Neuronal stem cell (in vitro differentiated cells): ENCODE data around the gene WDR35.

ENCODE experiments used
- DNase-seq: peaks from one replicate; pipeline ENCODE4 v3.0.0-alpha.2; 2013; ENCODE audit warnings: low spot score
- H2AFZ ChIP-seq: one replicate; pipeline ENCODE4 v1.6.1; 2013; ENCODE audit warnings: mild to moderate bottlenecking, low read length, inconsistent platforms
- H2AK5ac ChIP-seq: 2 replicates; pipeline ENCODE4 v1.6.1; 2013; ENCODE audit warnings: low read depth, mild to moderate bottlenecking, inconsistent platforms, low read length, moderate library complexity, mixed read lengths
- H2BK120ac ChIP-seq: 2 replicates; pipeline ENCODE4 v1.6.1; 2013; ENCODE audit warnings: low read depth, mild to moderate bottlenecking, inconsistent platforms, low read length, moderate library complexity, mixed read lengths
- H2BK12ac ChIP-seq: one replicate; pipeline ENCODE4 v1.6.1; 2013; ENCODE audit warnings: low read length, inconsistent platforms
- H2BK15ac ChIP-seq: 2 replicates; pipeline ENCODE4 v1.6.1; 2013; ENCODE audit warnings: mild to moderate bottlenecking, low read length, inconsistent platforms, mixed read lengths
- H2BK5ac ChIP-seq: one replicate; pipeline ENCODE4 v1.6.1; 2013; ENCODE audit warnings: inconsistent platforms, mild to moderate bottlenecking, low read length, moderate library complexity
- H3K14ac ChIP-seq: one replicate; pipeline ENCODE4 v1.6.1; 2013; ENCODE audit warnings: low read length, inconsistent platforms
- H3K18ac ChIP-seq: 2 replicates; pipeline ENCODE4 v1.6.1; 2013; ENCODE audit warnings: low read length, inconsistent platforms
- H3K23ac ChIP-seq: 2 replicates; pipeline ENCODE4 v1.6.1; 2013; ENCODE audit warnings: low read depth, mild to moderate bottlenecking, mixed read lengths, low read length, inconsistent platforms; ENCODE audit not compliant: poor library complexity
- H3K27ac ChIP-seq: replicated peaks from 3 replicates; pipeline ENCODE4 v1.5.1; 2013; ENCODE audit warnings: low read length, inconsistent platforms
- H3K27me3 ChIP-seq, 3 experiments: 2 replicates each; pipeline ENCODE4 v1.6.1; 2013; ENCODE audit warnings: low read length in 3 of 3, mild to moderate bottlenecking in 2 of 3, inconsistent platforms in 1 of 3, low read depth in 1 of 3, mixed read lengths in 1 of 3, moderate library complexity in 1 of 3; ENCODE audit not compliant: control insufficient read depth in 3 of 3, insufficient read depth in 3 of 3
- H3K36me3 ChIP-seq, 2 donors: replicated peaks in 1 of 2; 2 replicates each; pipeline ENCODE4 v1.6.1; 2013; ENCODE audit warnings: low read length in 2 of 2; ENCODE audit not compliant: control insufficient read depth in 2 of 2, insufficient read depth in 2 of 2
- H3K4ac ChIP-seq: 2 replicates; pipeline ENCODE4 v1.6.1; 2013; ENCODE audit warnings: inconsistent platforms, mild to moderate bottlenecking, low read length, moderate library complexity
- H3K4me1 ChIP-seq, 2 donors: 1 replicate in 1 of 2; 2 replicates in 1 of 2; pipeline ENCODE4 v1.6.1; 2013; ENCODE audit warnings: low read length in 2 of 2, low read depth in 1 of 2; ENCODE audit not compliant: control insufficient read depth in 2 of 2, insufficient read depth in 1 of 2
- H3K4me2 ChIP-seq: one replicate; pipeline ENCODE4 v1.6.1; 2013; ENCODE audit warnings: mild to moderate bottlenecking, low read length, inconsistent platforms; ENCODE audit not compliant: insufficient read depth, poor library complexity, severe bottlenecking
- H3K4me3 ChIP-seq, 2 donors: 2 replicates each; pipeline ENCODE4 v1.5.1; 2013; ENCODE audit warnings: low read length in 2 of 2, mild to moderate bottlenecking in 2 of 2, inconsistent platforms in 1 of 2, moderate library complexity in 1 of 2
- H3K79me1 ChIP-seq: one replicate; pipeline ENCODE4 v1.6.1; 2013; ENCODE audit warnings: low read depth, mild to moderate bottlenecking, inconsistent platforms, low read length, moderate library complexity
- H3K9ac ChIP-seq: one replicate; pipeline ENCODE4 v1.6.1; 2013; ENCODE audit warnings: mild to moderate bottlenecking, low read depth, low read length, inconsistent platforms; ENCODE audit not compliant: poor library complexity
- H3K9me3 ChIP-seq, 2 donors: replicated peaks in 1 of 2; 2 replicates each; pipeline versions ENCODE3 to v1.6.1; 2013; ENCODE audit warnings: low read length in 2 of 2, mild to moderate bottlenecking in 2 of 2, inconsistent platforms in 1 of 2, low read depth in 1 of 2, mixed read lengths in 1 of 2, moderate library complexity in 1 of 2; ENCODE audit not compliant: control insufficient read depth in 2 of 2, insufficient read depth in 1 of 2
- H4K8ac ChIP-seq: one replicate; pipeline ENCODE4 v1.6.1; 2013; ENCODE audit warnings: low read depth, mild to moderate bottlenecking, inconsistent platforms, low read length, moderate library complexity
- H4K91ac ChIP-seq: one replicate; pipeline ENCODE4 v1.6.1; 2013; ENCODE audit warnings: low read length, low read depth, mild to moderate bottlenecking, inconsistent platforms; ENCODE audit not compliant: poor library complexity
- WGBS, 2 donors: extraction: QIAGEN DNeasy Blood & Tissue Kit; methylation state at CpG; one replicate each; pipeline ENCODE4 v1.1.7; 2013; ENCODE audit warnings: missing lambda C conversion rate in 2 of 2, mixed read lengths in 1 of 2; ENCODE audit not compliant: insufficient read length in 2 of 2, insufficient replicate concordance in 1 of 2; ENCODE audit errors: extremely low coverage in 2 of 2; 5-methylcytosine and 5-hydroxymethylcytosine counted together

Gene WDR35

DNA sequence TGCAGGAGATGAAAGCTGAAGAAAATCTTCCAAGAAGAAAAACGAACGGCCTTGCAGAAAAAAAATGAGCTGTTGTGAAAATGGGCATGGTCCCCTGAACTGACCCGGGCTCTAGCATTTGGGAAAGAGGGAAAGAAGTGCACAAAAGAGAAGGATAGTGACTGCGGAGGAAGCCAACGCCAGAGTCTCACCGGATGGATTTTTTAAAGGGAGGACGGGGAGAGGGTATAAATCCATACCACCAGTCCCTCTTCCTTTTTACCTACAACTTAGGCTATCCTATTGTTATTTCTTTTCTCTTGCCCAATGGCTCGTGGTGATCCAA, 601 bp downstream of the WDR35 start:
- H4K91ac ChIP-seq: no peak overlapping the region
- peak overlapping the region; percentile 98 for H2AFZ ChIP-seq
- peak overlapping the region; percentile 66 to 85 for H3K4me3 ChIP-seq
- peaks cover 1 to 4% of the 10 kb centered on the region in 2 donors for H3K4me1 ChIP-seq
- peak overlapping the region; percentile 97 for H3K4me2 ChIP-seq
- peak overlapping the region; percentile 92 for H3K14ac ChIP-seq
- H2AK5ac ChIP-seq: no peak overlapping the region
- no peak overlapping the region for H2BK120ac ChIP-seq
- H3K27ac ChIP-seq: peak overlapping the region; percentile 74
- H3K79me1 ChIP-seq: peaks cover 11% of the 10 kb centered on the region
- peaks cover 3 to 33% of the 10 kb centered on the region in 2 donors for H3K36me3 ChIP-seq
- no peaks in the 10 kb centered on the region for H3K27me3 ChIP-seq
- DNase-seq: no peak
- H3K23ac ChIP-seq: no peak overlapping the region
- H4K8ac ChIP-seq: no peak overlapping the region
- H3K9me3 ChIP-seq: peaks cover 0 to 1% of the 10 kb centered on the region in 2 donors
- peak overlapping the region; percentile 91 for H3K9ac ChIP-seq
- no peak overlapping the region for H2BK12ac ChIP-seq
- H3K18ac ChIP-seq: no peak overlapping the region
- H3K4ac ChIP-seq: no peak overlapping the region
- peak overlapping the region; percentile 84 for H2BK5ac ChIP-seq
- no peak overlapping the region for H2BK15ac ChIP-seq
- WGBS, 2 donors: no CpG with 5 or more reads among the region's 8 CpGs

DNA sequence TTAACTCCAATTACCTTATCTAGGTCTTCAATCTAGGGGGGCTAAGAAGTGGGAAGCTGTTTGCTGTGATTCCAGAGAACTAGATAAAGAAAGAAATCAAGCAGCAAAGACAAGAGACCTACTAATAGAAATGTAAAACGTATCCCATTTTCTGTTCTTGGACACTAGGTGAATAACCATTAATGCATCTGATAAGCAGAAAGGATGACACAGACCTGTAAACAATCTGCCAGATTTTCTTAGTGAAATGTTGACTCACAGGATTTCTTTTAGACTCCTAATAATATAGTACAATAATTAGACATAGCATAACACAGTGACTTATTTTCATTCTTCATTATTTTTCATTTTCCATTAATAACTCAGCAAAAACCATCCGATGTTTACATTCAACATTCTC, 1.3 kb downstream of the WDR35 start:
- H3K36me3 ChIP-seq: peaks cover 3 to 37% of the 10 kb centered on the region in 2 donors
- peaks cover 11% of the 10 kb centered on the region for H3K79me1 ChIP-seq
- peaks cover 0 to 1% of the 10 kb centered on the region in 2 donors for H3K9me3 ChIP-seq
- no peak overlapping the region for H2BK15ac ChIP-seq
- no peak overlapping the region for H3K9ac ChIP-seq
- no peak overlapping the region for H3K23ac ChIP-seq
- H3K14ac ChIP-seq: no peak overlapping the region
- peaks cover 1 to 4% of the 10 kb centered on the region in 2 donors for H3K4me1 ChIP-seq
- H2BK5ac ChIP-seq: no peak overlapping the region
- H3K18ac ChIP-seq: no peak overlapping the region
- H2AFZ ChIP-seq: no peak overlapping the region
- H2BK12ac ChIP-seq: no peak overlapping the region
- no peak overlapping the region for H2AK5ac ChIP-seq
- H3K27me3 ChIP-seq: no peaks in the 10 kb centered on the region
- no peak overlapping the region for H3K4ac ChIP-seq
- no peak overlapping the region for H2BK120ac ChIP-seq
- DNase-seq: no peak
- no peak overlapping the region for H3K4me2 ChIP-seq
- H4K8ac ChIP-seq: no peak overlapping the region
- peak overlapping the region in 1 of 2 donors; percentile 66 for H3K4me3 ChIP-seq
- no peak overlapping the region for H4K91ac ChIP-seq
- H3K27ac ChIP-seq: no peak overlapping the region
- WGBS, 2 donors: 100% methylated on average over 1 of the region's 2 CpGs; no CpG with 5 or more reads in 1 of the 2 donors

DNA sequence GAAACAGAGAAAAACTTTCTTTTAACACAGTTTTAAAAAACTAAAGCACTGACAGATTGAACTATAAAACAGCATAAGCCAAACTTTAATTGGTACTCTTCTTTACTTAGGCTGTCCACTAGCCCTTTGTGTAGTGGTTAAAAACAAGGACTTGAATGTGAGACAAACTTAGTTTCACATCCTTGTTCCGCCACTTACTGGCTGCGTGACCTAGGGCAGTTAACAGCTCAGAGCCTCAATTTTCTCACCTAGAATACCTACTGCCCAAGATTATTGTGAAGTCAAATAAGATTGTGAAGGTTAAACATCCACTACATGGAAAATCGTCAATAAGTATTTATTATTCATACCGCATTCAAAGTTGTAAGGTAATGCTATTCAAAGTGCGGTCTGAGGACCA, 2.0 kb downstream of the WDR35 start:
- peaks cover 1 to 4% of the 10 kb centered on the region in 2 donors for H3K4me1 ChIP-seq
- no CpG with 5 or more reads among the region's 5 CpGs for WGBS, 2 donors
- peaks cover 0 to 1% of the 10 kb centered on the region in 2 donors for H3K9me3 ChIP-seq
- no peak for DNase-seq
- no peak overlapping the region for H3K27ac ChIP-seq
- H2AFZ ChIP-seq: no peak overlapping the region
- no peak overlapping the region for H2AK5ac ChIP-seq
- H3K79me1 ChIP-seq: peaks cover 11% of the 10 kb centered on the region
- no peak overlapping the region for H2BK5ac ChIP-seq
- H2BK120ac ChIP-seq: no peak overlapping the region
- H4K8ac ChIP-seq: no peak overlapping the region
- H3K36me3 ChIP-seq: peaks cover 3 to 41% of the 10 kb centered on the region in 2 donors
- H2BK12ac ChIP-seq: no peak overlapping the region
- H3K27me3 ChIP-seq: no peaks in the 10 kb centered on the region
- H2BK15ac ChIP-seq: no peak overlapping the region
- H3K4ac ChIP-seq: no peak overlapping the region
- no peak overlapping the region for H3K18ac ChIP-seq
- H3K9ac ChIP-seq: no peak overlapping the region
- H3K4me3 ChIP-seq: peak overlapping the region in 1 of 2 donors; percentile 66
- H3K14ac ChIP-seq: no peak overlapping the region
- no peak overlapping the region for H3K4me2 ChIP-seq
- no peak overlapping the region for H3K23ac ChIP-seq
- H4K91ac ChIP-seq: no peak overlapping the region

DNA sequence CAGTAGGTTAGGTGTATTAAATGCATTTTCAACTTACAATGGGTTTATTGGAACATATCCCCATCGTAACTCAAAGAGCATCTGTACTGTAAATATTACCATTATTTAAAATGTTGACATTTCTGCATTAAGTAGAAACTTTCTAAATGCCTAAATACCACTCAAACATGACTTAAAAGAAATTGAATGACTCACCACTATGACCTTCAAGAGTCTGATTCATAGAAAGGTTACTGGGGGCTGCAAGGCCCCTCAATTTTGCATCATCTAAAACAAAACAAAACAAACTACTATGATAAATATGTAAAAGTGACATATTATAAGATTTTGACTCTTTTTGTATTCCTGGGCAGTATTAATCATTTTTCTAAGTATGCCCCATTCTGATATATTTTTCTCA, 7.6 kb downstream of the WDR35 start:
- H3K27ac ChIP-seq: no peak overlapping the region
- no CpG with 5 or more reads among the region's 1 CpG for WGBS, 2 donors
- H2BK15ac ChIP-seq: no peak overlapping the region
- no peak overlapping the region for H2AFZ ChIP-seq
- peaks cover 4% of the 10 kb centered on the region for H3K79me1 ChIP-seq
- no peak overlapping the region for H3K9ac ChIP-seq
- H3K23ac ChIP-seq: no peak overlapping the region
- H4K8ac ChIP-seq: no peak overlapping the region
- no peak overlapping the region for H2BK5ac ChIP-seq
- H2BK120ac ChIP-seq: no peak overlapping the region
- no peak overlapping the region for H3K4me2 ChIP-seq
- H2BK12ac ChIP-seq: no peak overlapping the region
- H4K91ac ChIP-seq: no peak overlapping the region
- H3K18ac ChIP-seq: no peak overlapping the region
- H2AK5ac ChIP-seq: no peak overlapping the region
- no peak for DNase-seq
- H3K4me1 ChIP-seq: peaks cover 0 to 1% of the 10 kb centered on the region in 2 donors
- H3K4ac ChIP-seq: no peak overlapping the region
- no peaks in the 10 kb centered on the region for H3K27me3 ChIP-seq
- peaks cover 9 to 88% of the 10 kb centered on the region in 2 donors for H3K36me3 ChIP-seq
- H3K14ac ChIP-seq: no peak overlapping the region
- H3K9me3 ChIP-seq: peaks cover 0 to 1% of the 10 kb centered on the region in 2 donors
- no peak overlapping the region for H3K4me3 ChIP-seq
